AG04450 (cell line): ENCODE results near the gene TRAPPC8. TPM values are rescaled to one million over a fixed set of nuclear protein-coding genes. Genes with fewer than 3 reads are reported as not detected.
A peak's percentile ranks its signal among the peaks of the same experiment; 100 is the strongest.
"Not testable (repeated sequence)": the region's sequence is repeated elsewhere in the genome, so short reads cannot be mapped to it uniquely, and the experiment has no call there.

Source experiments
- CTCF ChIA-PET: fragments of 300-600, 350-600 bp; formaldehyde crosslinking; extraction: SDS; loops from one replicate; lab custom pipeline; 2022; ENCODE audit warnings: antibody characterized with exemption, inconsistent platforms; lab: Charles Lee
- POLR2A ChIA-PET: fragments of 350-600 bp; formaldehyde crosslinking; extraction: SDS; loops from one replicate; lab custom pipeline; 2021; ENCODE audit warnings: antibody characterized with exemption, inconsistent platforms; lab: Yijun Ruan, JAX
- DNase-seq: peaks from one replicate; pipeline ENCODE4 v3.0.0-alpha.2; 2011; ENCODE audit warnings: low read depth, low spot score
- H3K27ac ChIP-seq: one replicate; pipeline ENCODE4 v1.5.1; 2012; ENCODE audit warnings: low read depth, low read length, control low read depth
- H3K27me3 ChIP-seq: one replicate; pipeline ENCODE4 v1.6.0; 2012; ENCODE audit warnings: low read length; ENCODE audit not compliant: control insufficient read depth, insufficient read depth
- H3K4me3 ChIP-seq: 2 replicates; pipeline ENCODE4 v1.5.1; 2011; ENCODE audit warnings: mild to moderate bottlenecking, low read depth, low read length, control low read depth
- H3K9me3 ChIP-seq: 2 replicates; pipeline ENCODE4 v1.5.1; 2012; ENCODE audit warnings: low read length; ENCODE audit not compliant: control insufficient read depth, insufficient read depth
- polyA plus RNA-seq: library from polyadenylated mRNA; depleted of rRNA; stranded (reverse); fragments of >200 nt; gene quantifications from 2 replicates; pipeline ENCODE4 v1.2.3, GENCODE V29; 2011
- TF ChIP-seq, protein P1 (sequence below): IDR thresholded peaks from 2 replicates; pipeline ENCODE4 v1.5.1; 2011; ENCODE audit warnings: low read depth, low read length, control low read depth, inconsistent platforms

TRAPPC8 gene
- polyA plus RNA-seq, 1 experiment, result 57.6 TPM

- CTCF ChIA-PET, result no interaction called here
- POLR2A ChIA-PET, result no interaction called here
- TF ChIP-seq, protein P1, sequence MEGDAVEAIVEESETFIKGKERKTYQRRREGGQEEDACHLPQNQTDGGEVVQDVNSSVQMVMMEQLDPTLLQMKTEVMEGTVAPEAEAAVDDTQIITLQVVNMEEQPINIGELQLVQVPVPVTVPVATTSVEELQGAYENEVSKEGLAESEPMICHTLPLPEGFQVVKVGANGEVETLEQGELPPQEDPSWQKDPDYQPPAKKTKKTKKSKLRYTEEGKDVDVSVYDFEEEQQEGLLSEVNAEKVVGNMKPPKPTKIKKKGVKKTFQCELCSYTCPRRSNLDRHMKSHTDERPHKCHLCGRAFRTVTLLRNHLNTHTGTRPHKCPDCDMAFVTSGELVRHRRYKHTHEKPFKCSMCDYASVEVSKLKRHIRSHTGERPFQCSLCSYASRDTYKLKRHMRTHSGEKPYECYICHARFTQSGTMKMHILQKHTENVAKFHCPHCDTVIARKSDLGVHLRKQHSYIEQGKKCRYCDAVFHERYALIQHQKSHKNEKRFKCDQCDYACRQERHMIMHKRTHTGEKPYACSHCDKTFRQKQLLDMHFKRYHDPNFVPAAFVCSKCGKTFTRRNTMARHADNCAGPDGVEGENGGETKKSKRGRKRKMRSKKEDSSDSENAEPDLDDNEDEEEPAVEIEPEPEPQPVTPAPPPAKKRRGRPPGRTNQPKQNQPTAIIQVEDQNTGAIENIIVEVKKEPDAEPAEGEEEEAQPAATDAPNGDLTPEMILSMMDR, result no peak
- Histone ChIP-seq H3K27ac (no peak overlapping the region), H3K4me3 (no peak overlapping the region), H3K9me3 (no peaks in the 10 kb centered on the region), H3K27me3 (no peaks in the 10 kb centered on the region)
- no peak for DNase-seq
These were observed 9.3 kb upstream of the TRAPPC8 start for GRCh38 chr18:31952223-31952622.

DNA sequence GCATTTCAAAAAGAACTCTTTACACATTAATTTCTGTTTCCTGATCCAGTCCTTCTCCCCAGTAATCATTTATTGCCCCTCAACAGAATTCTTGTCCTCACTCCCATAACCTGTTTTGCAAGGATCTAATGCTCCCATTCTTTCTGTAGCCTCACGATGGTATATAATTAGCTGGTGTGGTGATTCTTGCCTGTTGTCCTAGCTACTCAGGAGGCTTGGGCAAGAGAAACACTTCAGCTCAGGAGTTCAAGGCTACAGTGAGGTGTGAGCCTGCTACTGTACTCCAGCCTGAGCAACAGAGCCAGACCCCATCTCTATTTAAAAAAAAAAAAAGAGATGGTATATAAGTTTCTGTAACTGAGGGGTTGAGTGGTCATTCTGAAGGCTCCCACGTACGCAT, 7.7 kb upstream of the TRAPPC8 start:
- no peak for DNase-seq
- POLR2A ChIA-PET, result no interaction called here
- TF ChIP-seq, protein P1, result no peak
- Histone ChIP-seq H3K27ac (no peak overlapping the region), H3K27me3 (no peaks in the 10 kb centered on the region), H3K9me3 (no peaks in the 10 kb centered on the region), H3K4me3 (no peak overlapping the region)
- CTCF ChIA-PET, result no interaction called here

- POLR2A ChIA-PET, H3K4me3 ChIP-seq, H3K27ac ChIP-seq, H3K27me3 ChIP-seq, H3K9me3 ChIP-seq, CTCF ChIA-PET, DNase-seq: not testable (repeated sequence)
These were observed 5.4 kb upstream of the TRAPPC8 start for GRCh38 chr18:31948349-31948748.

GRCh38 chr18:31946305-31947046, 3.5 kb upstream of the TRAPPC8 start:
- H3K9me3 ChIP-seq, result no peaks in the 10 kb centered on the region; the same call in 1 of the 2 replicates
- ChIA-PET POLR2A (interaction anchor here (0.6 kb wide), 1 partner anchor 108 kb away, joined by 4 read pairs; no protein-coding TSS in a partner anchor), CTCF (interaction anchor here (0.6 kb wide), 1 partner anchor 140 kb away, joined by 3 read pairs; no protein-coding TSS in a partner anchor)
- TF ChIP-seq, protein P1, result no peak
- no peaks in the 10 kb centered on the region for H3K27me3 ChIP-seq
- no peak overlapping the region for H3K27ac ChIP-seq
- no peak overlapping the region for H3K4me3 ChIP-seq
- no peak for DNase-seq

GRCh38 chr18:31943878-31944816, 1.2 kb upstream of the TRAPPC8 start:
- POLR2A ChIA-PET, result interaction anchor here (0.9 to 1.0 kb wide), 2 partner anchors 148 to 527 kb away, joined by 3 to 5 read pairs; partner anchors contain the start of gene GAREM1
- Histone ChIP-seq H3K4me3 (peak overlapping the region; percentile 85), H3K27me3 (no peaks in the 10 kb centered on the region), H3K27ac (no peak overlapping the region), H3K9me3 (no peaks in the 10 kb centered on the region; the same call in 1 of the 2 replicates)
- TF ChIP-seq, protein P1, result no peak
- no peak for DNase-seq
- CTCF ChIA-PET, result interaction anchor here (0.6 kb wide), 1 partner anchor 33 kb away, joined by 4 read pairs; no protein-coding TSS in a partner anchor
